ENCODE measurements around the gene HYAL3.

- no peak for TF ChIP-seq CTCF (IDR thresholded peaks at IDR 0.05)
- no peak for TF ChIP-seq POLR2A (IDR thresholded peaks at IDR 0.05)
- no peak for TF ChIP-seq EP300 (IDR thresholded peaks at IDR 0.05)
Observed at GRCh38 chr3:50294089-50294488, 5.1 kb downstream of the HYAL3 start.

Data from gastroesophageal sphincter (tissue), 3 donors.